Activated CD8-positive, alpha-beta memory T cell treated with anti-CD3 and anti-CD28 coated beads, Interleukin-2, amount 50 U/mL, for 4 hours (primary cell): ENCODE results near the gene SLC6A8.
"Not testable (repeated sequence)": the region's sequence is repeated elsewhere in the genome, so short reads cannot be mapped to it uniquely, and the experiment has no call there.

ENCODE experiments used
- DNase-seq: peaks from one replicate; pipeline ENCODE4 v3.0.0-alpha.2; 2020

Gene SLC6A8

GRCh38 chrX:153733651-153734240 is 46.0 kb downstream of the SLC6A8 start:
- no peak for DNase-seq

GRCh38 chrX:153734871-153735270 is 47.1 kb downstream of the SLC6A8 start:
- no peak for DNase-seq

- DNase-seq: no peak
Measured at GRCh38 chrX:153735274-153735673, 47.5 kb downstream of the SLC6A8 start.

- DNase-seq: no peak
Measured at GRCh38 chrX:153736071-153736820, 48.5 kb downstream of the SLC6A8 start.

GRCh38 chrX:153736871-153737441 is 49.2 kb downstream of the SLC6A8 start:
- no peak for DNase-seq

- no peak for DNase-seq
Measured at GRCh38 chrX:153738056-153738605, 50.4 kb downstream of the SLC6A8 start.

- no peak for DNase-seq
Measured at GRCh38 chrX:153739754-153740486, 52.2 kb downstream of the SLC6A8 start.

- DNase-seq: no peak
Measured at GRCh38 chrX:153740631-153741222, 53.0 kb downstream of the SLC6A8 start.

GRCh38 chrX:153741446-153741845 is 53.7 kb downstream of the SLC6A8 start:
- DNase-seq: no peak

- not testable (repeated sequence) for DNase-seq
Measured at GRCh38 chrX:153742111-153742510, 54.4 kb downstream of the SLC6A8 start.

- not testable (repeated sequence) for DNase-seq
Measured at GRCh38 chrX:153742796-153743467, 55.2 kb downstream of the SLC6A8 start.

- not testable (repeated sequence) for DNase-seq
Measured at GRCh38 chrX:153743468-153744209, 55.9 kb downstream of the SLC6A8 start.

GRCh38 chrX:153744210-153745066 is 56.7 kb downstream of the SLC6A8 start:
- DNase-seq: no peak

GRCh38 chrX:153745067-153745433 is 57.3 kb downstream of the SLC6A8 start:
- not testable (repeated sequence) for DNase-seq
